H1 (cell line): Measurements from ENCODE around the gene GNAO1. TPM values are rescaled to one million over a fixed set of nuclear protein-coding genes. Genes with fewer than 3 reads are reported as not detected.

Source experiments
- CTCF ChIA-PET: fragments of 300-600 bp; sonication (Branson Sonifier 250); formaldehyde crosslinking; loops from one replicate; lab custom pipeline; 2021; ENCODE audit not compliant: partially characterized antibody; lab: Charles Lee
- POLR2A ChIA-PET: fragments of 300-600 bp; sonication (Branson Sonifier 250); formaldehyde crosslinking; loops from one replicate; lab custom pipeline; 2021; ENCODE audit warnings: inconsistent platforms; ENCODE audit not compliant: partially characterized antibody; lab: Charles Lee
- DNase-seq, 2 experiments: peaks; one replicate each; pipeline versions ENCODE4 v3.0.0 to v3.0.0-alpha.2; 2010 to 2022; ENCODE audit warnings: low spot score in 2 of 2, low read depth in 1 of 2, mixed read lengths in 1 of 2
- FAIRE-seq: peaks from 2 replicates; lab custom pipeline; 2011; peaks lifted over from hg19 to GRCh38; lab: Jason Lieb, UNC
- H2AFZ ChIP-seq: 2 replicates; pipeline ENCODE4 v1.8.1; 2012; ENCODE audit warnings: low read length, inconsistent platforms
- H2AK5ac ChIP-seq: 2 replicates; pipeline ENCODE4 v1.6.1; 2013; ENCODE audit warnings: low read depth, low read length
- H2BK120ac ChIP-seq: replicated peaks from 2 replicates; pipeline ENCODE3; 2013; ENCODE audit warnings: low read depth, low read length, inconsistent platforms
- H2BK12ac ChIP-seq: 2 replicates; pipeline ENCODE4 v1.6.1; 2013; ENCODE audit warnings: low read depth, low read length
- H2BK15ac ChIP-seq: 2 replicates; pipeline ENCODE4 v1.6.1; 2013; ENCODE audit warnings: low read length
- H2BK20ac ChIP-seq: 2 replicates; pipeline ENCODE4 v1.6.1; 2013; ENCODE audit warnings: low read length
- H2BK5ac ChIP-seq: 2 replicates; pipeline ENCODE4 v1.6.1; 2013; ENCODE audit warnings: low read depth, low read length
- H3K14ac ChIP-seq: 2 replicates; pipeline ENCODE4 v1.6.1; 2013; ENCODE audit warnings: inconsistent platforms; ENCODE audit not compliant: insufficient read length
- H3K18ac ChIP-seq: 2 replicates; pipeline ENCODE4 v1.6.1; 2013; ENCODE audit warnings: low read length; ENCODE audit errors: extremely low read depth
- H3K23ac ChIP-seq: 2 replicates; pipeline ENCODE4 v1.6.1; 2013; ENCODE audit warnings: inconsistent platforms; ENCODE audit not compliant: insufficient read length
- H3K23me2 ChIP-seq: 2 replicates; pipeline ENCODE4 v1.6.1; 2013; ENCODE audit warnings: low read depth, low read length
- H3K27ac ChIP-seq: 2 replicates; pipeline ENCODE4 v1.6.1; 2011; ENCODE audit warnings: low read depth, low read length, inconsistent platforms
- H3K27me3 ChIP-seq, 4 experiments: replicated peaks in 1 of 4; 1 replicate in 1 of 4; 2 replicates in 3 of 4; pipeline versions ENCODE4 v1.6.1 to v1.8.1; 2011 to 2013; ENCODE audit warnings: low read length in 3 of 4, mild to moderate bottlenecking in 3 of 4, inconsistent platforms in 2 of 4, mixed read lengths in 2 of 4, moderate library complexity in 1 of 4; ENCODE audit not compliant: control insufficient read depth in 3 of 4, insufficient read depth in 3 of 4; ENCODE audit errors: extremely low read depth in 1 of 4
- H3K36me3 ChIP-seq, 4 experiments: 2 replicates each; pipeline versions ENCODE4 v1.6.1 to v1.8.1; 2011 to 2013; ENCODE audit warnings: mild to moderate bottlenecking in 4 of 4, low read length in 3 of 4, moderate library complexity in 2 of 4, control low read depth in 1 of 4, inconsistent platforms in 1 of 4; ENCODE audit not compliant: insufficient read depth in 4 of 4, control insufficient read depth in 2 of 4
- H3K4ac ChIP-seq: replicated peaks from 2 replicates; pipeline ENCODE3; 2013; ENCODE audit warnings: low read length, low read depth, mixed read lengths, inconsistent platforms; ENCODE audit not compliant: insufficient read length
- H3K4me1 ChIP-seq, 4 experiments: replicated peaks in 1 of 4; 1 replicate in 1 of 4; 2 replicates in 3 of 4; pipeline versions ENCODE4 v1.6.1 to v1.8.1; 2011 to 2013; ENCODE audit warnings: low read length in 3 of 4, inconsistent platforms in 2 of 4, mixed read lengths in 1 of 4; ENCODE audit not compliant: insufficient read depth in 4 of 4, control insufficient read depth in 3 of 4
- H3K4me2 ChIP-seq, 2 experiments: 2 replicates each; pipeline versions ENCODE4 v1.6.1 to v1.8.1; 2011 to 2013; ENCODE audit warnings: low read depth in 2 of 2, low read length in 2 of 2, control low read depth in 1 of 2, inconsistent platforms in 1 of 2, mild to moderate bottlenecking in 1 of 2; ENCODE audit not compliant: insufficient read depth in 1 of 2
- H3K4me3 ChIP-seq, 4 experiments: fragments of 200-600, 300-600 bp in 1 of 4; sonication (generic), shearing (Covaris generic), sonication (Bioruptor Twin) in 1 of 4; 2 replicates each; pipeline versions ENCODE4 v1.5.1 to v1.8.1; 2011 to 2016; ENCODE audit warnings: low read length in 4 of 4, low read depth in 3 of 4, control low read depth in 2 of 4, inconsistent platforms in 2 of 4, mild to moderate bottlenecking in 2 of 4, mixed read lengths in 1 of 4, moderate library complexity in 1 of 4; ENCODE audit not compliant: insufficient read depth in 2 of 4; ENCODE audit errors: extremely low read depth in 1 of 4
- H3K56ac ChIP-seq: replicated peaks from 2 replicates; pipeline ENCODE3; 2013; ENCODE audit warnings: low read depth, mild to moderate bottlenecking, mixed read lengths, low read length, inconsistent platforms; ENCODE audit not compliant: insufficient read length
- H3K79me1 ChIP-seq: 2 replicates; pipeline ENCODE4 v1.6.1; 2013; ENCODE audit warnings: low read depth, low read length, control low read depth
- H3K79me2 ChIP-seq, 2 experiments: 2 replicates each; pipeline versions ENCODE4 v1.6.1 to v1.8.1; 2012 to 2013; ENCODE audit warnings: low read length in 2 of 2, mild to moderate bottlenecking in 2 of 2, inconsistent platforms in 1 of 2; ENCODE audit not compliant: insufficient read depth in 2 of 2, control insufficient read depth in 1 of 2
- H3K9ac ChIP-seq, 4 experiments: replicated peaks in 1 of 4; 1 replicate in 1 of 4; 2 replicates in 3 of 4; pipeline versions ENCODE4 v1.6.1 to v1.8.1; 2011 to 2013; ENCODE audit warnings: low read depth in 3 of 4, low read length in 3 of 4, control low read depth in 2 of 4, mild to moderate bottlenecking in 2 of 4, moderate library complexity in 2 of 4, inconsistent platforms in 1 of 4; ENCODE audit errors: extremely low read depth in 1 of 4
- H3K9me3 ChIP-seq, 2 experiments: 2 replicates each; pipeline versions ENCODE4 v1.6.1 to v1.8.1; 2012 to 2013; ENCODE audit warnings: mild to moderate bottlenecking in 2 of 2, moderate library complexity in 2 of 2, control low read depth in 1 of 2, inconsistent platforms in 1 of 2, low read depth in 1 of 2, low read length in 1 of 2, mixed read lengths in 1 of 2; ENCODE audit not compliant: insufficient read depth in 2 of 2
- H4K20me1 ChIP-seq, 2 experiments: replicated peaks in 1 of 2; 2 replicates each; pipeline versions ENCODE3 to v1.8.1; 2011 to 2013; ENCODE audit warnings: inconsistent platforms in 2 of 2, low read length in 2 of 2, mild to moderate bottlenecking in 1 of 2; ENCODE audit not compliant: insufficient read depth in 2 of 2, control insufficient read depth in 1 of 2
- H4K5ac ChIP-seq: 2 replicates; pipeline ENCODE4 v1.6.1; 2013; ENCODE audit warnings: low read length, low read depth, mixed read lengths, inconsistent platforms; ENCODE audit not compliant: insufficient read length
- H4K8ac ChIP-seq: 2 replicates; pipeline ENCODE4 v1.8.0; 2013; ENCODE audit warnings: mild to moderate bottlenecking, moderate library complexity, low read length, inconsistent platforms; ENCODE audit not compliant: insufficient read depth; ENCODE audit errors: extremely low read depth
- H4K91ac ChIP-seq: replicated peaks from 2 replicates; pipeline ENCODE3; 2013; ENCODE audit warnings: low read length, mixed read lengths, inconsistent platforms; ENCODE audit not compliant: insufficient read length
- BCL11A ChIP-seq, 2 experiments: IDR thresholded peaks; one replicate each; pipeline ENCODE4 v1.6.1; 2011; ENCODE audit warnings: low read depth in 2 of 2, low read length in 2 of 2, mild to moderate bottlenecking in 2 of 2
- TEAD4 ChIP-seq: IDR thresholded peaks from 2 replicates; pipeline ENCODE4 v1.6.1; 2012; ENCODE audit warnings: low read depth, low read length, inconsistent platforms, mixed read lengths
- WGBS, 2 experiments: shearing (Covaris generic) in 1 of 2; methylation state at CpG; one replicate each; pipeline versions ENCODE4 v1.1.6 to v1.1.7; 2013 to 2015; ENCODE audit warnings: low lambda C conversion rate in 2 of 2, mixed read lengths in 2 of 2, inconsistent platforms in 1 of 2, low coverage in 1 of 2, missing lambda C conversion rate in 1 of 2; ENCODE audit not compliant: insufficient replicate concordance in 2 of 2, insufficient coverage in 1 of 2, insufficient read length in 1 of 2; ENCODE audit errors: extremely low coverage in 1 of 2, missing lambda C conversion rate in 1 of 2; 5-methylcytosine and 5-hydroxymethylcytosine counted together
- polyA plus RNA-seq, 7 experiments: library from polyadenylated mRNA; depleted of rRNA in 3 of 7; stranded (reverse) in 5 of 7; unstranded in 2 of 7; fragments of >200 nt in 5 of 7; fragments of 200-250 nt in 2 of 7; gene quantifications; 1 replicate in 5 of 7; 2 replicates in 1 of 7; 4 replicates in 1 of 7; pipeline versions ENCODE4 v1.2.1 to v1.2.3, GENCODE V29; 2011 to 2013; ENCODE audit warnings: missing spikeins in 2 of 7, mixed read lengths in 2 of 7
- total RNA-seq: library from RNA; stranded (reverse); fragmentation: NEBNext Ultra II Directional; extraction: Animal tissue kit (Norgen Biotek cat#: 25700); gene quantifications from 2 replicates; pipeline ENCODE4 v1.2.1, GENCODE V29; 2021

GNAO1 gene
- total and polyA plus RNA-seq, 2 of the 8 experiments (the other 6 are each of a cell fraction or from before 2014, with no cell fraction given): 6.7 to 34.4 TPM

GRCh38 chr16:56260378-56261160 lies 69.3 kb downstream of the GNAO1 start:
- FAIRE-seq: no peak
- H3K79me1 ChIP-seq: peaks cover 2% of the 10 kb centered on the region; the same call in 1 of the 2 replicates

More at GRCh38 chr16:56260378-56261160, 69.3 kb downstream of the GNAO1 start:
- no peak overlapping the region for H3K18ac ChIP-seq
- CTCF ChIA-PET: interaction anchor here (0.9 to 2.1 kb wide), 7 partner anchors 9 to 74 kb away, joined by 3 to 8 read pairs (median 4); no protein-coding TSS in a partner anchor
- no peak overlapping the region for H4K91ac ChIP-seq
- H2BK20ac ChIP-seq: no peak overlapping the region
- H3K27ac ChIP-seq: no peak overlapping the region
- no peaks in the 10 kb centered on the region for H3K36me3 ChIP-seq
- DNase-seq: no peak
- H3K14ac ChIP-seq: no peak overlapping the region
- H3K23ac ChIP-seq: no peak overlapping the region
- no peak overlapping the region for H3K56ac ChIP-seq
- POLR2A ChIA-PET: interaction anchor here (0.6 kb wide), 1 partner anchor 9 kb away, joined by 3 read pairs; no protein-coding TSS in a partner anchor
- H2AFZ ChIP-seq: no peak overlapping the region
- no peaks in the 10 kb centered on the region for H3K79me2 ChIP-seq
- no peak overlapping the region for H2BK5ac ChIP-seq
- no peak overlapping the region for H3K9ac ChIP-seq
- no peak overlapping the region for H3K4ac ChIP-seq
- peaks cover 2 to 4% of the 10 kb centered on the region in 2 experiments for H4K20me1 ChIP-seq
- WGBS, 2 experiments: 88% methylated on average over 13 of the region's 13 CpGs; no CpG with 5 or more reads in 1 of the 2 experiments
- no peak overlapping the region for H2BK15ac ChIP-seq
- H4K8ac ChIP-seq: no peak overlapping the region
- no peak overlapping the region for H3K4me3 ChIP-seq
- no peaks in the 10 kb centered on the region for H3K23me2 ChIP-seq
- TF ChIP-seq TEAD4 (0 out of 2 replicates have a peak, but pooled peaks have one; percentile 18), BCL11A (IDR thresholded peaks at IDR 0.05; ENCODE audit: low read depth in 2 of 2, low read length in 2 of 2) (no peak)
- no peak overlapping the region for H2BK12ac ChIP-seq
- no peak overlapping the region for H3K4me2 ChIP-seq
- no peak overlapping the region for H4K5ac ChIP-seq
- H2AK5ac ChIP-seq: no peak overlapping the region
- peaks cover 0 to 3% (median 0%) of the 10 kb centered on the region in 4 experiments; a peak in 3 of 7 replicates for H3K4me1 ChIP-seq
- no peaks in the 10 kb centered on the region for H3K9me3 ChIP-seq
- no peaks in the 10 kb centered on the region for H3K27me3 ChIP-seq
- H2BK120ac ChIP-seq: no peak overlapping the region
